ENCODE measurements around the gene IL20RA. TPM values are rescaled to one million over a fixed set of nuclear protein-coding genes. Genes with fewer than 3 reads are reported as not detected.

Gene IL20RA
- polyA plus RNA-seq, 1 donor (not counting 4 experiments of a cell fraction or from before 2014, with no cell fraction given) = 1.5 TPM

GRCh38 chr6:136979206-136979605 is 65.6 kb downstream of the IL20RA start:
- Histone ChIP-seq H3K4me1 (ENCODE audit: control insufficient read depth, extremely low read depth, insufficient read depth, low read length) (peaks cover 14% of the 10 kb centered on the region), H3K79me2 (ENCODE audit: control insufficient read depth, insufficient read depth, low read length) (no peaks in the 10 kb centered on the region), H3K27me3 (ENCODE audit: control insufficient read depth, extremely low read depth, insufficient read depth, low read length) (no peaks in the 10 kb centered on the region), H3K9ac (ENCODE audit: control insufficient read depth, extremely low read depth, insufficient read depth, low read length) (no peak overlapping the region), H3K36me3 (ENCODE audit: control insufficient read depth in 2 of 2, extremely low read depth in 1 of 2, insufficient read depth in 2 of 2, low read length in 2 of 2) (no peaks in the 10 kb centered on the region), H3K9me1 (ENCODE audit: control insufficient read depth, extremely low read depth, insufficient read depth, low read length) (no peaks in the 10 kb centered on the region), H3K4me2 (ENCODE audit: control insufficient read depth, extremely low read depth, insufficient read depth, low read depth, low read length) (no peak overlapping the region), H3K9me3 (ENCODE audit: control insufficient read depth, low read depth, low read length) (no peaks in the 10 kb centered on the region), H4K20me1 (ENCODE audit: control insufficient read depth, extremely low read depth, insufficient read depth, low read length) (no peaks in the 10 kb centered on the region), H3K27ac (ENCODE audit: control insufficient read depth, insufficient read depth, low read length) (no peak overlapping the region), H3K4me3 (ENCODE audit: control insufficient read depth in 2 of 3, extremely low read depth in 1 of 3, insufficient read depth in 2 of 3, low read depth in 1 of 3, low read length in 3 of 3) (no peak overlapping the region), H2AFZ (ENCODE audit: control insufficient read depth, low read length) (no peak overlapping the region)
- FAIRE-seq (no peak), DNase-seq (ENCODE audit: low read depth, low spot score) (no peak)
- no peak for TF ChIP-seq CTCF (optimal IDR thresholded peaks at IDR 0.05 in 1 of 3, IDR thresholded peaks at IDR 0.05 in 1 of 3, conservative IDR thresholded peaks at IDR 0.05 in 1 of 3; ENCODE audit: extremely low read depth in 1 of 3, insufficient read depth in 2 of 3, low read length in 3 of 3)
- TF ChIP-seq EZH2 (IDR thresholded peaks at IDR 0.05; ENCODE audit: low read length) = no peak
- dilution Hi-C loops (cut with MboI; ENCODE audit: extremely low pct_ligation_motif_present, low sequenced_read_pairs) = no loop called here

- no peak for DNase-seq (ENCODE audit: low read depth, low spot score)
- Histone ChIP-seq H3K36me3 (ENCODE audit: control insufficient read depth in 2 of 2, extremely low read depth in 1 of 2, insufficient read depth in 2 of 2, low read length in 2 of 2) (no peaks in the 10 kb centered on the region), H3K9ac (ENCODE audit: control insufficient read depth, extremely low read depth, insufficient read depth, low read length) (no peak overlapping the region), H3K4me1 (ENCODE audit: control insufficient read depth, extremely low read depth, insufficient read depth, low read length) (no peaks in the 10 kb centered on the region), H3K9me1 (ENCODE audit: control insufficient read depth, extremely low read depth, insufficient read depth, low read length) (no peaks in the 10 kb centered on the region), H3K4me2 (ENCODE audit: control insufficient read depth, extremely low read depth, insufficient read depth, low read depth, low read length) (no peak overlapping the region), H3K27ac (ENCODE audit: control insufficient read depth, insufficient read depth, low read length) (no peak overlapping the region), H4K20me1 (ENCODE audit: control insufficient read depth, extremely low read depth, insufficient read depth, low read length) (no peaks in the 10 kb centered on the region), H3K79me2 (ENCODE audit: control insufficient read depth, insufficient read depth, low read length) (no peaks in the 10 kb centered on the region), H2AFZ (ENCODE audit: control insufficient read depth, low read length) (no peak overlapping the region), H3K4me3 (ENCODE audit: control insufficient read depth in 2 of 3, extremely low read depth in 1 of 3, insufficient read depth in 2 of 3, low read depth in 1 of 3, low read length in 3 of 3) (no peak overlapping the region), H3K9me3 (ENCODE audit: control insufficient read depth, low read depth, low read length) (no peaks in the 10 kb centered on the region), H3K27me3 (ENCODE audit: control insufficient read depth, extremely low read depth, insufficient read depth, low read length) (no peaks in the 10 kb centered on the region)
- dilution Hi-C loops (cut with MboI; ENCODE audit: extremely low pct_ligation_motif_present, low sequenced_read_pairs) = no loop called here
- TF ChIP-seq EZH2 (IDR thresholded peaks at IDR 0.05; ENCODE audit: low read length) (no peak), CTCF (optimal IDR thresholded peaks at IDR 0.05 in 1 of 3, IDR thresholded peaks at IDR 0.05 in 1 of 3, conservative IDR thresholded peaks at IDR 0.05 in 1 of 3; ENCODE audit: extremely low read depth in 1 of 3, insufficient read depth in 2 of 3, low read length in 3 of 3) (no peak)
- no peak for FAIRE-seq
Observed at GRCh38 chr6:136977075-136977474, 67.7 kb downstream of the IL20RA start.
